SK-N-SH treated with all-trans-retinoic acid at 6 μM for 48 hours (cell line): ENCODE measurements around the gene WWC1.

Experiments
- CSDC2 ChIP-seq: fragments of 250-450 bp; sonication (Bioruptor Pico); IDR thresholded peaks from 2 replicates; pipeline ENCODE4 v1.5.0; 2020; ENCODE audit warnings: mild to moderate bottlenecking, moderate library complexity
- ZFP3 ChIP-seq: fragments of 250-450 bp; sonication (Bioruptor Pico); IDR thresholded peaks from 2 replicates; pipeline ENCODE4 v1.5.0; 2020; ENCODE audit warnings: mild to moderate bottlenecking, moderate library complexity

- TF ChIP-seq CSDC2 = no peak
- no peak for TF ChIP-seq ZFP3 (CRISPR knock-in tag)
Measured at GRCh38 chr5:168494057-168494555, 202.7 kb downstream of the WWC1 start.
